Activated B cell treated with CpG ODN at 0.5 μM for 24 hours (primary cell): ENCODE data around the gene NGB. TPM values are rescaled to one million over a fixed set of nuclear protein-coding genes. Genes with fewer than 3 reads are reported as not detected.

Source experiments
- ATAC-seq: fragments of 200-7000 bp; cut with Tn5 transposase; one replicate; pipeline ENCODE4 v1.10.0; 2021; ENCODE audit warnings: low read depth, mild to moderate bottlenecking, moderate library complexity
- CTCF ChIA-PET: fragments of 350-600 bp; sonication (Branson Sonifier 250); formaldehyde crosslinking; loops from one replicate; lab custom pipeline; 2021; ENCODE audit warnings: antibody characterized with exemption; lab: Charles Lee
- POLR2A ChIA-PET: fragments of 350-600 bp; sonication (Branson Sonifier 250); formaldehyde crosslinking; loops from one replicate; lab custom pipeline; 2021; ENCODE audit warnings: antibody characterized with exemption; lab: Charles Lee
- DNase-seq: peaks from one replicate; pipeline ENCODE4 v3.0.0; 2022
- H3K27ac Mint-ChIP-seq: one replicate; pipeline ENCODE4 v1.8.0; 2020; ENCODE audit warnings: mixed read lengths
- H3K27me3 Mint-ChIP-seq: one replicate; pipeline ENCODE4 v1.8.0; 2021; ENCODE audit warnings: mixed read lengths
- H3K36me3 Mint-ChIP-seq: one replicate; pipeline ENCODE4 v1.8.0; 2021; ENCODE audit warnings: low read depth, mixed read lengths
- H3K4me1 Mint-ChIP-seq: one replicate; pipeline ENCODE4 v1.8.0; 2021; ENCODE audit warnings: mixed read lengths
- H3K4me3 Mint-ChIP-seq: one replicate; pipeline ENCODE4 v1.8.0; 2020; ENCODE audit warnings: mild to moderate bottlenecking, mixed read lengths
- H3K9me3 Mint-ChIP-seq: one replicate; pipeline ENCODE4 v1.8.0; 2020; ENCODE audit warnings: mixed read lengths
- intact Hi-C: fragments of 100-400 bp; cut with micrococcal nuclease; formaldehyde crosslinking; loops from one replicate; pipeline ENCODE4 v1.15.1; 2024
- total RNA-seq: library from RNA; stranded (reverse); gene quantifications from 2 replicates; pipeline ENCODE4 v1.2.3, GENCODE V29; 2022
- TF ChIP-seq, protein P1 (sequence below): fragments of 200-600 bp; IDR thresholded peaks from one replicate; pipeline ENCODE4 v1.8.0; 2022; ENCODE audit warnings: antibody characterized with exemption, mild to moderate bottlenecking

The NGB gene
- total RNA-seq, 1 donor from 2014 or later = not detected

GRCh38 chr14:77265561-77266335, 5.3 kb downstream of the NGB start:
- no peaks in the 10 kb centered on the region for H3K36me3 Mint-ChIP-seq
- H3K4me1 Mint-ChIP-seq = peaks cover 9% of the 10 kb centered on the region
- no peak overlapping the region for H3K4me3 Mint-ChIP-seq
- POLR2A ChIA-PET = no interaction called here
- TF ChIP-seq, protein P1, sequence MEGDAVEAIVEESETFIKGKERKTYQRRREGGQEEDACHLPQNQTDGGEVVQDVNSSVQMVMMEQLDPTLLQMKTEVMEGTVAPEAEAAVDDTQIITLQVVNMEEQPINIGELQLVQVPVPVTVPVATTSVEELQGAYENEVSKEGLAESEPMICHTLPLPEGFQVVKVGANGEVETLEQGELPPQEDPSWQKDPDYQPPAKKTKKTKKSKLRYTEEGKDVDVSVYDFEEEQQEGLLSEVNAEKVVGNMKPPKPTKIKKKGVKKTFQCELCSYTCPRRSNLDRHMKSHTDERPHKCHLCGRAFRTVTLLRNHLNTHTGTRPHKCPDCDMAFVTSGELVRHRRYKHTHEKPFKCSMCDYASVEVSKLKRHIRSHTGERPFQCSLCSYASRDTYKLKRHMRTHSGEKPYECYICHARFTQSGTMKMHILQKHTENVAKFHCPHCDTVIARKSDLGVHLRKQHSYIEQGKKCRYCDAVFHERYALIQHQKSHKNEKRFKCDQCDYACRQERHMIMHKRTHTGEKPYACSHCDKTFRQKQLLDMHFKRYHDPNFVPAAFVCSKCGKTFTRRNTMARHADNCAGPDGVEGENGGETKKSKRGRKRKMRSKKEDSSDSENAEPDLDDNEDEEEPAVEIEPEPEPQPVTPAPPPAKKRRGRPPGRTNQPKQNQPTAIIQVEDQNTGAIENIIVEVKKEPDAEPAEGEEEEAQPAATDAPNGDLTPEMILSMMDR = no peak
- intact Hi-C loops = no loop called here
- no peak for DNase-seq
- no peak overlapping the region for H3K27ac Mint-ChIP-seq
- peaks cover 18% of the 10 kb centered on the region for H3K27me3 Mint-ChIP-seq
- CTCF ChIA-PET = no interaction called here
- H3K9me3 Mint-ChIP-seq = no peaks in the 10 kb centered on the region
- ATAC-seq = no peak

DNA sequence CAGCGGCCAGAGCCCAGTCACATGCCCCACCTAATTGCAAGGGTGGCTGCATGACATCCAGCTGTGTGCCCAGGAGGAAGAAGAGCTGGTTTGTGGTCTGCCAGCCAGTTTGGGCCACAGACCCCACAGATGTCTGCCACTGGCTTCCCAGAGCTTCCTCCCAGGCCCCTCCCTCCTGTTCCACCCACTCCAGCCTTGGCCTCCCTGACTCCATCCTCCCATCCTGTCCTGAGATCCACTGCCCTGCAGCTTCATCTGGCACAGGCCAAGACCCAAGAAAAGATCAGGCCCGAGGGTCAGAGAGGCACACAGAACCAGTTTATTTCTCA, 5.9 kb downstream of the NGB start:
- ChIA-PET POLR2A (no interaction called here), CTCF (no interaction called here)
- no peak for DNase-seq
- H3K36me3 Mint-ChIP-seq = no peaks in the 10 kb centered on the region
- intact Hi-C loops = no loop called here
- ATAC-seq = no peak
- H3K27me3 Mint-ChIP-seq = peaks cover 18% of the 10 kb centered on the region
- H3K9me3 Mint-ChIP-seq = no peaks in the 10 kb centered on the region
- H3K4me3 Mint-ChIP-seq = no peak overlapping the region
- no peak overlapping the region for H3K27ac Mint-ChIP-seq
- TF ChIP-seq, protein P1 = no peak
- H3K4me1 Mint-ChIP-seq = peaks cover 9% of the 10 kb centered on the region

DNA sequence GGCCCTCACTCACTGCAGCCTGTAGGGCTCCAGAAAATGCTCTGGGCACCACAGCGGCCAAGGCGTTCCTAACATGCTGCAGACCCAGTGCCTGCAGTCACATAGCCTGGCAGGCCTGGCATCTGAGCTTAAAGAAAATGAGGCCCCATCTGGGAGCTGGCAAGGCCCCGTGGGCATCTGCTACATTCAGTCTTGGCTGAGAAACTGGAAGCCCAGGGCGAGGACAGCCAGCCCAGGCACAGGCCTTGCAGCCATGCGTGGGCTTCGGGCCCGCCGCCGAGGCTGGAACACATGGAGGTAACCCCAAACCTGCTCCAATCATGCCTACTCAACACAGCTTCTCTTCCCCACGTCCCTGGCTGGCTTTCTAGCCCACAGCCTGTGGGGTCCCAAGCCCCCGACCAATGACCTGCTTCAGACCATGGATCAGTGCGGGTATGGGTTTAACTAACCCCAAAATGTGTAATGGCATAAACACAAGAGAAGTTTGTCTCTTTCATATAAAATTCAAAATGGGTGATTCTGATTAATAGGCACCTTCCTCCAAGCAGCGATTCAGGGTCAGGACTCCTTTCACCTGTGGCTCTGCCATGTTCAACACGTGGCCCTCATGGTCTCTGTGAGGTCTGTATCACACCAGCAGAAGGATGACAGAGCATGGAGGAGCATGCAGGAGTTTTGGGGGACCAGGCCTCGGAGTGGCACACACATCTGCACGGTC, 6.4 kb downstream of the NGB start:
- H3K27me3 Mint-ChIP-seq = peaks cover 20% of the 10 kb centered on the region
- ChIA-PET POLR2A (no interaction called here), CTCF (no interaction called here)
- no peaks in the 10 kb centered on the region for H3K36me3 Mint-ChIP-seq
- peaks cover 6% of the 10 kb centered on the region for H3K4me1 Mint-ChIP-seq
- intact Hi-C loops = no loop called here
- no peak overlapping the region for H3K4me3 Mint-ChIP-seq
- DNase-seq = no peak
- TF ChIP-seq, protein P1 = no peak
- no peak overlapping the region for H3K27ac Mint-ChIP-seq
- no peaks in the 10 kb centered on the region for H3K9me3 Mint-ChIP-seq
- ATAC-seq = no peak

GRCh38 chr14:77260631-77261030, 10.4 kb downstream of the NGB start:
- Mint-ChIP-seq H3K36me3 (no peaks in the 10 kb centered on the region), H3K4me3 (no peak overlapping the region), H3K9me3 (no peaks in the 10 kb centered on the region), H3K27me3 (peaks cover 14% of the 10 kb centered on the region), H3K27ac (no peak overlapping the region), H3K4me1 (peaks cover 6% of the 10 kb centered on the region)
- ChIA-PET POLR2A (no interaction called here), CTCF (no interaction called here)
- TF ChIP-seq, protein P1 = no peak
- ATAC-seq (no peak), DNase-seq (no peak)
- intact Hi-C loops = no loop called here

GRCh38 chr14:77260199-77260598, 10.8 kb downstream of the NGB start:
- Mint-ChIP-seq H3K36me3 (no peaks in the 10 kb centered on the region), H3K9me3 (no peaks in the 10 kb centered on the region)

More at GRCh38 chr14:77260199-77260598, 10.8 kb downstream of the NGB start:
- TF ChIP-seq, protein P1 = no peak
- intact Hi-C loops = no loop called here
- Mint-ChIP-seq H3K4me1 (peaks cover 5% of the 10 kb centered on the region), H3K27me3 (peaks cover 14% of the 10 kb centered on the region), H3K27ac (no peak overlapping the region), H3K4me3 (no peak overlapping the region)
- ChIA-PET POLR2A (no interaction called here), CTCF (no interaction called here)
- DNase-seq (no peak), ATAC-seq (no peak)
